ENCODE measurements around the gene ZNF616.

Gene ZNF616

GRCh38 chr19:52139252-52140031 is at the start of gene ZNF616:
TSS of gene ZNF616 (minus strand) at chr19:52139938. CDS start at chr19:52130512, 9,426 bp downstream.
- TF ChIP-seq POLR2A (IDR thresholded peaks at IDR 0.05; ENCODE audit: low read depth, low read length): peak; percentile 76
- DNase-seq (ENCODE audit: insufficient read length, low spot score) (peak; percentile 85), FAIRE-seq (no peak)

DNA sequence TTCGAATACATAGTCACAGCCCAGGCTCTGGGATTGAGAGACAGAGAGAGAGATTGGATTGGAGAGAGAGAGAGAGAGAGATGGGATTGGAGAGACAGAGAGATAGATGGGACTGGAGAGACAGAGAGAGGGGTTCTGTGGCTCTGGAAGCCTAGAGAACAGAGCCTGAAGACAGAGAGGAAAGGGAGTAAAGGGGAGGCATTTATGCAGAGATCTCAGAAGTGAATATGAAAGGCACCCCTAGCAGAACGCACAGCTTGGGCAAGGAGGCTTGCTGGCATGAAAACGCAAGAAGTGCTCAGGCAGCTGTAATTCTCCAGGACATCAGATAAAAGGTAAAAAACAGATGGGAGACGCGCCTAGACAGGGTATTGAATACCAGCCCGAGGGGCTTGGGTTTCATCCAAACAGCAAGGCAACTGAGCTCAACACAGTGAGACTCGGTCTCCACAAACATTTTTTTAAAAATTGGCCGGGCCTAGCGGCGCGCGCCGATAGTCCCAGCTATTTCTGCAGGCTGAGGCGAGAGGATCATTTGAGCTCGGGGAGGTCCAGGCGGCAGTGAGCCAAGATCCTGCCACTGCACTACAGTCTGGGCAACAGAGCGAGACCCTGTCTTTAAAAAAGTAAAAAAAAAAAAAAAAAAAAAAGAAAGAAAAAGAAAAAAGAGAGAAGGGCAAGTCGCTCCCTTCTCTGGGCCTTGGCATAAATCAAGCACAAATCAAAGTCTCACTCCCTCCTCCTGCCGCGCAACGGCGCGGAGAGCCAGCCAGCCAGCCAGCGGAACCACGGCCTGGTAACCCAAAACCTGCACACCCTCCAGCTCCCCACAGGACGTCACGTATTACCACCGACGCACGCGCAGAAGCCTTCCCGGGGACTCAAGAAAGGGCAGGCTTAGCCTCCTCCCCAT is 49.3 kb upstream of the ZNF616 start:
- no peak for FAIRE-seq
- peak; percentile 91 for TF ChIP-seq POLR2A (IDR thresholded peaks at IDR 0.05; ENCODE audit: low read depth, low read length)
- no peak for DNase-seq (ENCODE audit: insufficient read length, low spot score)

- DNase-seq (ENCODE audit: insufficient read length, low spot score) (no peak), FAIRE-seq (no peak)
- TF ChIP-seq POLR2A (IDR thresholded peaks at IDR 0.05; ENCODE audit: low read depth, low read length): no peak
These were observed 47.7 kb upstream of the ZNF616 start for GRCh38 chr19:52187407-52187806.

DNA sequence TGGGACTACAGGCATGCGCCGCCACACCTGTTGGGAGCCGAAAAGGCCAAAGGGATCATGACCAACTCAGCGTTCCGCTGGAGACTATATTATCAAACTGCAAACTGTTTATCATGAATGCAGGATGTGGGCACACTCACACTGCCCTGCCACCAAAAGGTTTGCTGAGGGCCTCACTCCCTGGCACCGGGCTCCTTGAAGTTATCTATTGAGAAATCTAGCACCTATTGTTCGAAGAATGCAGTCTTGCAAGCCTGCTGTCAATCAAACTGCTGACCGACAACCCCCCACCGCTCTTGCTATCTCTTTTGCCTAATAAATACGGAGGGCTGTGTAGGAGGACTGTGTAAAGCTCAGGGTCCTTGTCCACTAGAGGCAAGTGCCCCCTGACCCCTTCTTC is 36.8 kb upstream of the ZNF616 start:
- DNase-seq (ENCODE audit: insufficient read length, low spot score) (no peak), FAIRE-seq (no peak)
- no peak for TF ChIP-seq POLR2A (IDR thresholded peaks at IDR 0.05; ENCODE audit: low read depth, low read length)

- DNase-seq (ENCODE audit: insufficient read length, low spot score) (no peak), FAIRE-seq (no peak)
- no peak for TF ChIP-seq POLR2A (IDR thresholded peaks at IDR 0.05; ENCODE audit: low read depth, low read length)
These were observed 32.6 kb upstream of the ZNF616 start for GRCh38 chr19:52172347-52172746.

DNA sequence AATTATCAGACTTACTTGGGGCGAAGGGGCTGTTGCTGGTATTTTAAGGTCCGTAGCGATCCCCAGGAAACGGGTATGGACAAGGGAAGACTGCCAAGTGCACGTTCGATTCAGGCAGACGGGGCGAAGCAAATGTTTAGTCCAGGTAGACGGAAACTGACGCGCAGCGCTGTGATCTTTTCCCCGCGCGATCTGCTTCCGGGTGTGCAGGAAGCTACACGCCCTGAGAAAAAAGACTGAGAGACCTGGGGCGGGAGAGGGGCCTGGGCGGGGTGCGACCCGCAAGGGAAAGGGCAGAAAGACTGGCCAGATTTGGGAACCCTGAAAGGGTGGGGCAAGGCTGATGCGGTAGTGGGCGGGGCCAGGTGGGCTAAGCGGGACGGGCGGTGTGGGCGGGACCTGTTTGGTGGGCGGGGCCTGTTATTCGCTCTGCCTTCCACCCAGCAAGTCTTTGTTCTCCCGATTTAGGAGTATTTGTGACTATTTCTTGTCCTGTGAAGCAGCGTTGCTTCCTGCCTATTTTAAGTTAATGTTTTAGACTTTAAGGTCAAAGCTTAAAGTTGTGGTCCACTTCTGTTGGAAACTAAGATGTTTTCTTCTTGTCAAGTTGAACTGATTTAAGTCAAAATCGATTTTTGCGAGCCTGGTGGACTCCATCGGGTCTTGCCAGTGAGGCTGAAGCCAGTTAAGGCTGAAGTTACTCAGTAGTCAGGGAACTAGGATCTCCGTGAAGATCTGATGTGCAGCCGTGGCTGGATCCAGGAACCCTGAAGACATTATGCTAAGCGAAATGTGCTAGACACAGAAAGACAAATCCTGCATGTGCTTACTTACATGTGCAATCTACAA is 31.8 kb upstream of the ZNF616 start, which contains the start of gene ZNF836:
Gene ZNF836 (minus strand): TSS at position 301 of the 849 bp plus-strand sequence. CDS start 3,549 bp downstream, outside the sequence.
- DNase-seq (ENCODE audit: insufficient read length, low spot score) (peak; percentile 89), FAIRE-seq (peak; percentile 38)
- TF ChIP-seq POLR2A (IDR thresholded peaks at IDR 0.05; ENCODE audit: low read depth, low read length): peak; percentile 27; the same call in 1 of the 2 replicates

DNA sequence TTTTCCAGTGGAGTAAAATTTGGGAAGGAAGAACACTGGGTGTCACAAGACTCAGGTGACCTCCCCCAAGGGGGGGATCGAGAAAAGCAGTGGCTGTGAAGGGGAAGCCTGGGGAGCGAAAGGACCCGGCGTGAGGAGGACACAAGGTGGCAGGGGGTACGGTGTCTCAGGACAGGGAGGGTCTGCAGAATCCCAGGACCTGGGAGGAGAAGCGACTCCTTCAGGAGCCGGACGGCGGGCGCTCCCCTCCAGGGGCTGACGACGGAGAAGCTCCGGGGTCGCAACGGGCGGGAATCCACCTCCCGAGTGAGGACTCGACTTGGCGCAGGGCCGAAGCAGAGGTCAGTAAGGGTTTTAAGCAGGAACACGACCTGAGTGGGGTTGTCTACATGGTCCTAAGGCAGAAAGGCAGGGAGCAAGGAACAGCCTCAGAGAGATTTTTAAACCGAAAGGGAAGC is 31.2 kb upstream of the ZNF616 start:
- DNase-seq (ENCODE audit: insufficient read length, low spot score): peak; percentile 12
- no peak for FAIRE-seq
- no peak for TF ChIP-seq POLR2A (IDR thresholded peaks at IDR 0.05; ENCODE audit: low read depth, low read length)

GRCh38 chr19:52170304-52170703 is 30.6 kb upstream of the ZNF616 start:
- DNase-seq (ENCODE audit: insufficient read length, low spot score) (no peak), FAIRE-seq (no peak)
- TF ChIP-seq POLR2A (IDR thresholded peaks at IDR 0.05; ENCODE audit: low read depth, low read length): no peak

DNA sequence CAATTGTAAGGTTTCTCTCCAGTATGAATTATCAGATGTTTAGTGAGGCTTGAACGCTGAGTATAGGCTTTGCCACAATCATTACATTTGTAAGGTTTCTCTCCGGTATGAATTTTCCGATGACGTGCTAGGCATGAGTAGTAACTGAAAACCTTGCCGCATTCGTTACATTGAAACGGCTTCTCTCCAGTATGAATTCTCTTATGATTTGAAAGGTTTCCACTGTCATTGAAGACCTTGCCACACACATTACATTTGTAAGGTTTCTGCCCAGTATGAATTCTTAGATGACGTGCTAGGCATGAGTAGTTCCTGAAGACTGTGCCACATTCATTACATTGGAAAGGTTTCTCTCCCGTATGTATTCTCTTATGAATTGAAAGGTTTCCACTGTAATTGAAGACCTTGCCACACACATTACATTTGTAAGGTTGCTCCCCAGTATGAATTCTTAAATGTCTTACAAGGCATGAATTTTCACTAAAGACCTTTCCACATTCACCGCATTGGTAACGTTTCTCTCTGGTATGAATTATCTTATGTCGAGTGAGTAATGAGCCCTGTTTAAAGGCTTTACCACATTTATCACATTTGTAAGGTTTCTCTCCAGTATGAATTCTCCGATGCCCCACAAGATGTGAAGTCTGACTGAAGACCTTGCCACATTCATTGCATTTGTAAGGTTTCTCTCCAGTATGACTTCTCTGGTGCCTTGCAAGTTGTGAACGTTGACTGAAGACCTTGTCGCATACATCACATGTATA is 16.0 kb upstream of the ZNF616 start:
- TF ChIP-seq POLR2A (IDR thresholded peaks at IDR 0.05; ENCODE audit: low read depth, low read length): no peak
- DNase-seq (ENCODE audit: insufficient read length, low spot score): no peak
- FAIRE-seq: peak; percentile 80

GRCh38 chr19:52148256-52148655 is 8.5 kb upstream of the ZNF616 start:
- DNase-seq (ENCODE audit: insufficient read length, low spot score): no peak
- no peak for TF ChIP-seq POLR2A (IDR thresholded peaks at IDR 0.05; ENCODE audit: low read depth, low read length)
- FAIRE-seq: no peak

DNA sequence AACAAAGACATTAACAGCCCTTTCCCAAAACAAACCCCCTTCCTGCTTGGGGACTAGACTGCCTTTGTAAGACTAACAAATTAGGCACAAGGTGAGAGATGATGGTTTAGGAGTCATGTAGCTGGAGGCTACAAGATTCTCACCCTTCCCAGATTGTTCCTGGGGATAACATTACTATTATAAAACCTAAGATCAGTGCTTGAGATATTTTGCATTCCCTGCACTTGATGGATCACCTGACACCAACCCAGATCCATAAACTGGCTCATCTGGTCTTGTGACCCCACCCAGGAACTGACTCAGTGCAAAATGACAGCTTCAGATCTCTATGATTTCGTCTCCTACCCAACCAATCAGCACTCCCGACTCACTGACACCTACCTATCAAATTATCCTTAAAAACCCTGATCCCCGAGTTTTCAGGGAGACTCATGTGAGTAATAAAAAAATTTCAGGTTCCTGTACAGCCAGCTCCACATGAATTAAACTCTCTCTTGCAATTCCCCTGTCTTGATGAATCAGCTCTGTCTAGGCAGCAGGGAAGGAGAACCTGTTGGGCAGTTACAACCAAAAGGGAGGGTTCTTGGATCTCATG is 2.4 kb upstream of the ZNF616 start:
- no peak for FAIRE-seq
- no peak for TF ChIP-seq POLR2A (IDR thresholded peaks at IDR 0.05; ENCODE audit: low read depth, low read length)
- no peak for DNase-seq (ENCODE audit: insufficient read length, low spot score)

DNA sequence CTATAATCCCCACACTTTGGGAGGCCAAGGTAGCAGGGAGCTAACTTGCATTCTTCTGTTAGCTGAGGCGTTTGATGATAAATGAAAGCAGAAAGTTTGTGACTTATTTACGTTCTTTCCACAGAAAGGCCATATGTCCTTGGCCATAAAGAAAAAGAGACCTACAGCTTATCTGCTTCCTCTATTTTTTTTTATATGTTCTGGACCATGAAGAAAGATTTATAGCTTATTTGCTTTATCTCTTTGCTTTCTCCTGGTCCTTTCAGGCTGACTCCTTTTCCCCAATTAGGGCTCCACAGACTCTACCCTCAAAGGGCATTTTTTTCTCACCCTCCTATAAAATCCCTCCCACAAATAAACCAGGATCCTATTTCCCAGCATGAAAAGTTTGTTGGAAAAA is 1.5 kb upstream of the ZNF616 start:
- no peak for TF ChIP-seq POLR2A (IDR thresholded peaks at IDR 0.05; ENCODE audit: low read depth, low read length)
- no peak for DNase-seq (ENCODE audit: insufficient read length, low spot score)
- FAIRE-seq: no peak
